Brain microvascular endothelial cell (primary cell): ENCODE results near the gene JADE1.

Experiments
- DNase-seq: peaks from one replicate; pipeline ENCODE4 v3.0.0-alpha.2; 2020
- H3K27ac ChIP-seq: fragments of 250-450 bp; sonication (Bioruptor Pico); 2 replicates; pipeline ENCODE4 v1.5.1; 2020; ENCODE audit warnings: mild to moderate bottlenecking, moderate library complexity
- H3K27me3 ChIP-seq: fragments of 250-450 bp; sonication (Bioruptor Pico); replicated peaks from 2 replicates; pipeline ENCODE4 v1.5.1; 2020; ENCODE audit warnings: mild to moderate bottlenecking
- H3K36me3 ChIP-seq: fragments of 250-450 bp; sonication (Bioruptor Pico); replicated peaks from 2 replicates; pipeline ENCODE4 v1.5.1; 2020; ENCODE audit warnings: mild to moderate bottlenecking
- H3K4me3 ChIP-seq: 2 replicates; pipeline ENCODE4 v1.5.1; 2011; ENCODE audit warnings: low read depth, mild to moderate bottlenecking, control low read depth, low read length, moderate library complexity
- CTCF ChIP-seq: IDR thresholded peaks from 2 replicates; pipeline ENCODE4 v1.5.1; 2011; ENCODE audit warnings: low read depth, mild to moderate bottlenecking, moderate library complexity, low read length, control low read depth, inconsistent platforms; ENCODE audit errors: missing control alignments
- in situ Hi-C: cut with HindIII; loops from 2 replicates; pipeline ENCODE4 v1.10.0; 2017; ENCODE audit warnings: low sequenced_read_pairs, low pct_ligation_motif_present

Gene JADE1

DNA sequence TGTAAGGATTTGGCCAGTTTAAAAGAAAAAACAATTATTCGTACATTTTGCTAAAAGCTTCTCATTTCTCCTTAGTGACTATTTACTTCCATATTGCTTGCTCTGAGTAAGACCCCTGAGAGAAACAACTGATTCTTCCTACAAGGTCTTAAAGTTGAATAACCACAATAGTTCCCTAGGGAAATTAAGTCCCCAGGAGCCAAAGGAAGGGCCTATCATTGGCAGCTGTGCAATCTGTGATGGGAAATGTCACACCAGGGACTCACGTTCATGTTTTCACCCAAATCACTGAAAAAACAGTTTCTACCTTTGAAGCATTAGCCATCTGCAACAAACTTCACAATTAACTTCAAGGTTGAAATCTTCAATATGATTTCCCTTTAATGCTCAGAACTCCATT lies 66.7 kb downstream of the JADE1 start:
- no peak for TF ChIP-seq CTCF
- no peaks in the 10 kb centered on the region for H3K27me3 ChIP-seq
- no peak overlapping the region for H3K27ac ChIP-seq
- in situ Hi-C loops = no loop called here
- no peak for DNase-seq
- no peak overlapping the region for H3K4me3 ChIP-seq
- peaks cover 12% of the 10 kb centered on the region for H3K36me3 ChIP-seq

- in situ Hi-C loops = no loop called here
- TF ChIP-seq CTCF = no peak
- H3K27ac ChIP-seq = no peak overlapping the region
- no peak overlapping the region for H3K4me3 ChIP-seq
- H3K36me3 ChIP-seq = peaks cover 2% of the 10 kb centered on the region
- no peak for DNase-seq
- no peaks in the 10 kb centered on the region for H3K27me3 ChIP-seq
These were observed 68.4 kb downstream of the JADE1 start for GRCh38 chr4:128877934-128878333.

GRCh38 chr4:128879283-128879682 lies 69.8 kb downstream of the JADE1 start:
- H3K4me3 ChIP-seq = no peak overlapping the region
- no peak for TF ChIP-seq CTCF
- no peaks in the 10 kb centered on the region for H3K27me3 ChIP-seq
- no peak overlapping the region for H3K27ac ChIP-seq
- H3K36me3 ChIP-seq = peaks cover 2% of the 10 kb centered on the region
- in situ Hi-C loops = no loop called here
- DNase-seq = no peak

- Histone ChIP-seq H3K27me3 (no peaks in the 10 kb centered on the region), H3K4me3 (no peak overlapping the region), H3K27ac (no peak overlapping the region), H3K36me3 (no peaks in the 10 kb centered on the region)
- in situ Hi-C loops = no loop called here
- no peak for DNase-seq
- TF ChIP-seq CTCF = no peak
These were observed 70.5 kb downstream of the JADE1 start for GRCh38 chr4:128879971-128880370.

DNA sequence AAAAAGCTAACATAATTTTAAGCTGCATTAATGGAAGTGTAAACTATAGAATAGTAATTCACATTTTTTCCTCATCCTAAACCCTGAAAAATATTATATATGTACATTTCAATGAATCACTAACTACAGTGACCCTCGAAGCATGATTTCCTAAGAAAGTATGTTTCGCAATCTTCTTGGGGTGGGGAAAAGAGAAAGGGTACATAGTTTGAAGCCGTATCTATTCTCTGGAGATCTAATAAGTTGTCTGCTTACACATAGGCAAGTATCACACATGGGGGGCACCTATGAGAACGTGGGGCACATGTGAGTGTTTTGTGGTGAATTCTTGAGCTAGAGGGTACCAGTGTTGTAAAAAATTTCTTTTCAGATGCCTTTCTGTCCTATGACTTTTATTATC lies 71.2 kb downstream of the JADE1 start:
- in situ Hi-C loops = no loop called here
- no peak for DNase-seq
- Histone ChIP-seq H3K27ac (no peak overlapping the region), H3K36me3 (no peaks in the 10 kb centered on the region), H3K4me3 (no peak overlapping the region), H3K27me3 (no peaks in the 10 kb centered on the region)
- TF ChIP-seq CTCF = no peak

DNA sequence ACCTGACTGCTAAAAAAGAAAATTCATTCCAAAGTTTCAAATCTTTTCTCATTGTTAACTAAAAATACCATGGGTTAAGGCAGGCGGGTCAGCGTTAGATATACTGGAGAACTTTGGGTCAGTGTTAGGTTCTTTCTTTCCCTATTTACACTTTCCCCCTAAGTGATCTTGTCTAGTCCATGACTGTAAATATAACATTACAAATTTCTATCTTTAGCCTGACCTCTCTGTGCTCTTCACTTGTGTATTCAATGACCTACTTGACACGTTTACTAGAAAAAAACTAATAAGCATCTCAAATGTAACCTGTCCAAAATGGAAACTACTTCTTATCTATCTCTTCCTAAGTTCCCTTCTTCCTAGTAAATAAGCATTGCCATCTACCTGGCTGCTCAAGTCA lies 95.3 kb downstream of the JADE1 start:
- Histone ChIP-seq H3K4me3 (no peak overlapping the region), H3K27ac (no peak overlapping the region), H3K27me3 (no peaks in the 10 kb centered on the region), H3K36me3 (no peaks in the 10 kb centered on the region)
- DNase-seq = no peak
- in situ Hi-C loops = no loop called here
- TF ChIP-seq CTCF = no peak
